Mesendoderm (in vitro differentiated cells): ENCODE measurements around the gene TRABD2B.

Experiments used
- DNase-seq: peaks from one replicate; pipeline ENCODE4 v3.0.0; 2013
- H2AK5ac ChIP-seq: 2 replicates; pipeline ENCODE4 v1.6.1; 2013; ENCODE audit warnings: low read length, inconsistent platforms
- H2BK120ac ChIP-seq: 2 replicates; pipeline ENCODE4 v1.6.1; 2013; ENCODE audit warnings: low read depth, mild to moderate bottlenecking, low read length, moderate library complexity, mixed read lengths
- H2BK15ac ChIP-seq: replicated peaks from 2 replicates; pipeline ENCODE4 v1.6.1; 2013; ENCODE audit warnings: low read depth, mild to moderate bottlenecking, moderate library complexity
- H2BK5ac ChIP-seq: 2 replicates; pipeline ENCODE4 v1.6.1; 2013; ENCODE audit warnings: low read length, inconsistent platforms
- H3K18ac ChIP-seq: 2 replicates; pipeline ENCODE4 v1.6.1; 2013; ENCODE audit warnings: mild to moderate bottlenecking, low read length, mixed read lengths
- H3K23ac ChIP-seq: one replicate; pipeline ENCODE4 v1.6.1; 2013; ENCODE audit warnings: low read length
- H3K27ac ChIP-seq: 2 replicates; pipeline ENCODE4 v1.5.1; 2013; ENCODE audit warnings: low read depth, mild to moderate bottlenecking, inconsistent platforms, low read length, moderate library complexity
- H3K27me3 ChIP-seq: 2 replicates; pipeline ENCODE4 v1.6.1; 2013; ENCODE audit warnings: low read length, control low read depth, mild to moderate bottlenecking, inconsistent platforms; ENCODE audit not compliant: insufficient read depth, poor library complexity
- H3K36me3 ChIP-seq: 2 replicates; pipeline ENCODE4 v1.6.1; 2013; ENCODE audit warnings: low read length, inconsistent platforms; ENCODE audit not compliant: control insufficient read depth, insufficient read depth
- H3K4ac ChIP-seq: one replicate; pipeline ENCODE4 v1.6.1; 2013; ENCODE audit warnings: low read depth, mild to moderate bottlenecking, low read length, moderate library complexity
- H3K4me1 ChIP-seq: 2 replicates; pipeline ENCODE4 v1.6.1; 2013; ENCODE audit warnings: low read depth, low read length, inconsistent platforms; ENCODE audit not compliant: control insufficient read depth
- H3K4me2 ChIP-seq: 2 replicates; pipeline ENCODE4 v1.6.1; 2013; ENCODE audit warnings: low read length
- H3K4me3 ChIP-seq: 2 replicates; pipeline ENCODE4 v1.5.1; 2013; ENCODE audit warnings: mild to moderate bottlenecking, low read length
- H3K56ac ChIP-seq: one replicate; pipeline ENCODE4 v1.6.1; 2013; ENCODE audit warnings: low read length
- H3K79me1 ChIP-seq: 2 replicates; pipeline ENCODE4 v1.6.1; 2013; ENCODE audit warnings: low read length, inconsistent platforms
- H3K79me2 ChIP-seq: 2 replicates; pipeline ENCODE4 v1.6.1; 2013; ENCODE audit warnings: mild to moderate bottlenecking, low read length; ENCODE audit not compliant: control insufficient read depth, insufficient read depth
- H3K9ac ChIP-seq: 2 replicates; pipeline ENCODE4 v1.6.1; 2013; ENCODE audit warnings: low read length, inconsistent platforms
- H4K5ac ChIP-seq: one replicate; pipeline ENCODE4 v1.6.1; 2013; ENCODE audit warnings: low read length
- H4K8ac ChIP-seq: one replicate; pipeline ENCODE4 v1.6.1; 2013; ENCODE audit warnings: low read depth, mild to moderate bottlenecking, control low read depth, low read length, moderate library complexity
- WGBS: extraction: QIAGEN DNeasy Blood & Tissue Kit; methylation state at CpG from one replicate; pipeline ENCODE4 v1.1.7; 2013; ENCODE audit warnings: low lambda C conversion rate, missing lambda C conversion rate; ENCODE audit not compliant: insufficient coverage; ENCODE audit errors: extremely low coverage; 5-methylcytosine and 5-hydroxymethylcytosine counted together

The TRABD2B gene

DNA sequence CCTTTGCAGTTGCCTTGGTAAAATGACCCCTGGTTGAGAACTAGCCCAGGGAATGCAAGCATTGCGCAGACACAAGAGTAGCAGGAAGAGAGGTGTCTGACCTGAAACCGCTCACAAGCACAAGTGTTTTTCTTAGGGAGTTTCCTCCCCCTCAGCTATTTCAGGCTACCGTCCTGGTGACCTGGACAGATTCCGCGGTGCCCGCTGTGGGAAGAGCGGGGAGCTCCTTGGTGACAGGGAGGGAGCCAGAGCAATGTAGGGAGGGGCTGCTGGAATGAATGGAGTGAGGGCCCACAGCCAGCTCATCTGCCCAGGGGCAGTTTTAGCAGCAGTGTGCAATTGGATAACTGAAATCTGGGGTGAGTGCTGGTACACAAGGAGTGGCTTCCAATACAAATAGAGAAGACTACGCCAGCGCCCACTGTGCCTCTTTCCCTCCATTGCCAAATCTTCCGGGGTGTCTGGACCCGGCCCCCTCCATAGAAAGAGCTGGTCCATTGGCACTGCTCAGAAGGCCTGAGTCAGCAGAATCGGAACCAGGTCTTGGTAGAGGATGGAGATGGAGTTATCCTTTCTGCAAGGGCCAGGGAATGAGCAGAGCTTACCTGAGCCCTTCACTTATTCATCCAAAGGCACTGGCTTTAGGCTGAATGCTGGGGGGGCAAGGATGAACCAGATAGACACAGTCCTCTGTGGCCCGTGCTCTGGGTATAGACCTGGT, 82.8 kb downstream of the TRABD2B start:
- Histone ChIP-seq H3K9ac (no peak overlapping the region), H4K8ac (no peak overlapping the region), H3K27me3 (no peaks in the 10 kb centered on the region), H2BK15ac (no peak overlapping the region), H3K79me2 (no peaks in the 10 kb centered on the region), H2BK5ac (no peak overlapping the region), H3K36me3 (no peaks in the 10 kb centered on the region), H4K5ac (no peak overlapping the region), H3K27ac (no peak overlapping the region), H3K4me3 (no peak overlapping the region), H2AK5ac (no peak overlapping the region), H3K4me1 (no peaks in the 10 kb centered on the region), H3K23ac (no peak overlapping the region), H3K56ac (no peak overlapping the region), H2BK120ac (no peak overlapping the region), H3K4ac (no peak overlapping the region), H3K18ac (no peak overlapping the region), H3K79me1 (no peaks in the 10 kb centered on the region), H3K4me2 (no peak overlapping the region)
- WGBS: no CpG with 5 or more reads among the region's 13 CpGs
- no peak for DNase-seq

DNA sequence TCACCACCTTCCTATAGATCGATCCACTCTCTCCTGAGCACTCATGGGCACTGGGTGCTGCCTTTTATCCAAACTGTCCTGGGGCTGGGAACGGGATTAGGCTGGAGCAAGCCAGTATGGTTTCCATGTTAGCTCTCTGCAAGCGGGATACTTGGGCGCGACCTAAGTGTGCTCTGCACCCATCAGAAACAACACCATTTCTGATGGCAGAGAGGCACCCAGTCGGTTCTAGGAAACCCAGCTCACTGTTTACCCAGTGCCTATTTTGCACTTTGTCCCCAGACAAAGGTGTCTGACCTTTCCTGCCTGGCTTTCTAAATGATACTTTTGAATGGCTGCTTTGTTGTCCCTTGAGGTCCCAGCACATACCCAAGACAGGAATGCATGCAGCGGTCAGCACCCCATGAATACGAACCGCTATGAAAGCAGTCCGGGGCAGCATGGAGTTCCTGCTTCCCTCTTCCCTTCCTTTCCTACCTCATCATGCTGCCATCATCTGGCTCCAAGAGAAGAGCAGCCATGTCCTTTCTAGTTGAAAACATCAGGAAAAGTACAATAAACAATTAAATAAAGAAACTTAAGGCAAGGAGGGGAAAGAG, 83.9 kb downstream of the TRABD2B start:
- H3K27me3 ChIP-seq: no peaks in the 10 kb centered on the region
- H3K4me1 ChIP-seq: no peaks in the 10 kb centered on the region
- H4K8ac ChIP-seq: no peak overlapping the region
- H3K56ac ChIP-seq: no peak overlapping the region
- no peak overlapping the region for H2AK5ac ChIP-seq
- DNase-seq: no peak
- no peak overlapping the region for H2BK5ac ChIP-seq
- no peak overlapping the region for H2BK120ac ChIP-seq
- no peak overlapping the region for H2BK15ac ChIP-seq
- WGBS: no CpG with 5 or more reads among the region's 10 CpGs
- no peak overlapping the region for H3K18ac ChIP-seq
- H3K4me2 ChIP-seq: no peak overlapping the region
- H3K79me2 ChIP-seq: no peaks in the 10 kb centered on the region
- no peak overlapping the region for H3K4me3 ChIP-seq
- H3K36me3 ChIP-seq: no peaks in the 10 kb centered on the region
- no peak overlapping the region for H3K9ac ChIP-seq
- no peak overlapping the region for H3K27ac ChIP-seq
- no peak overlapping the region for H3K4ac ChIP-seq
- H4K5ac ChIP-seq: no peak overlapping the region
- no peak overlapping the region for H3K23ac ChIP-seq
- H3K79me1 ChIP-seq: no peaks in the 10 kb centered on the region

DNA sequence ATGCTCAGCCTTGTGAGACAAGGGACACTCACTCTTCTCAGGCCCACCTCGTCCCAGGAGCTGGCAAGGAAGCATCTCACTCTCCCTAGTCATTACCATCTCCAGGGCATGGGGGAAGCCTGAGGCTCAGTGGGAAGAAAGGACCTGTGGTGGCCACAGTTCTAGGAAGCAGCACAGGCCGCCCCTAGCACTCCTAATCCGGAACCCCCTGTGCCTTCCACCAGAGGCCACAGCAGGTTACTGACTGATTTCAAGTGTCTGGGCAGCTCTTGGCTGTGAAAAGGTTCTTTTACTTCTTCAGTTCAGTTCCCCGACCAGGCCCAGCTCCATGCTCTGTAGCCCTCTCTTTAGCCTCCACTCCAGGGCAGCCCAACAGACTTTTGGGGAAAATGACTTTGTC, 84.4 kb downstream of the TRABD2B start:
- Histone ChIP-seq H3K4me1 (no peaks in the 10 kb centered on the region), H2BK120ac (no peak overlapping the region), H3K79me1 (no peaks in the 10 kb centered on the region), H3K4me2 (no peak overlapping the region), H2AK5ac (no peak overlapping the region), H2BK15ac (no peak overlapping the region), H3K23ac (no peak overlapping the region), H4K8ac (no peak overlapping the region), H3K56ac (no peak overlapping the region), H3K4ac (no peak overlapping the region), H2BK5ac (no peak overlapping the region), H3K4me3 (no peak overlapping the region), H3K36me3 (no peaks in the 10 kb centered on the region), H3K27me3 (no peaks in the 10 kb centered on the region), H4K5ac (no peak overlapping the region), H3K9ac (no peak overlapping the region), H3K27ac (no peak overlapping the region), H3K18ac (no peak overlapping the region), H3K79me2 (no peaks in the 10 kb centered on the region)
- no peak for DNase-seq
- WGBS: no CpG with 5 or more reads among the region's 4 CpGs

DNA sequence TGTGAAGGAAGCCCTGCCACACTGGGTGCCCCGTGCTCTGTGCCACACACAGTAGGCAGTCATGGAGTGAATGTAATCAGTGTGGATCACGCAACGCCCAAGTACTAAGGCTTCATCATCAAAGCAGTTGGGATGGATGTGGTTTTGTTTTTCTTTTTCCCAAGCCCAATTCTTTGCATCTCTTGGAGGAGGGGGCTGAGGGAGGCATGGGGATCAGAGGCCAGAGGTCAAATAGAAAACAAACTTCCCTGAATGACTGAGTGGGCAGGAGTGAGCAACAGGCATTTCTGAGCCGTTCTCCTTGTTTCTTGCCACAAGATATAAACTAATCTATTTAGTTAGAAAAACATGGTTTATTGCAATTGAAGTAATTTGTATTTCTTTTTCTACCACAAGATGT, 85.3 kb downstream of the TRABD2B start:
- Histone ChIP-seq H2AK5ac (no peak overlapping the region), H3K79me1 (no peaks in the 10 kb centered on the region), H3K9ac (no peak overlapping the region), H3K27ac (no peak overlapping the region), H3K4ac (no peak overlapping the region), H3K56ac (no peak overlapping the region), H4K8ac (no peak overlapping the region), H3K18ac (no peak overlapping the region), H2BK15ac (no peak overlapping the region), H3K4me2 (no peak overlapping the region), H4K5ac (no peak overlapping the region), H3K27me3 (no peaks in the 10 kb centered on the region), H3K4me1 (no peaks in the 10 kb centered on the region), H3K79me2 (no peaks in the 10 kb centered on the region), H3K23ac (no peak overlapping the region), H3K36me3 (no peaks in the 10 kb centered on the region), H3K4me3 (no peak overlapping the region), H2BK120ac (no peak overlapping the region), H2BK5ac (no peak overlapping the region)
- DNase-seq: no peak
- no CpG with 5 or more reads among the region's 4 CpGs for WGBS

DNA sequence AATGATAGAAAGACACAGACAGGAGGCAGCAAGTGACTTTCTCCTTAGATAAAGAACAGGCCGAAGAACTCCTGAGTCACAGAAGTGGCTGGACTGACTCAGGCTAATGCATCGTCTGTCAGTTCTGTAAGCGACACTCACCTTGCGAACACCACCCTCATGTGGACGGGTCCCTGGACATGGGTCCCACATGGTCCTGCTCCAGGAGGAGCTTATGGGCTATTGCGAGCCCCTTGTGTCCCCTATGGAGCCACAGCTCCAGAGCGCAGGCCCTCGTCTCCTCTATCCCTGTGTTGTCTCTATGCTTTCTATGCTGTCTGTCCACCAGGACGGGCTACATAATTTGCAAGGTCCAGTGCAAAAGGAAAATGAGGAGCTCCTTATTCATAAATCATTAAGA, 85.8 kb downstream of the TRABD2B start:
- Histone ChIP-seq H2BK15ac (no peak overlapping the region), H3K79me1 (no peaks in the 10 kb centered on the region), H3K36me3 (no peaks in the 10 kb centered on the region), H3K4me2 (no peak overlapping the region), H3K79me2 (no peaks in the 10 kb centered on the region), H2BK5ac (no peak overlapping the region), H2AK5ac (no peak overlapping the region), H4K8ac (no peak overlapping the region), H3K4me3 (no peak overlapping the region), H3K27me3 (no peaks in the 10 kb centered on the region), H3K27ac (no peak overlapping the region), H2BK120ac (no peak overlapping the region), H3K18ac (no peak overlapping the region), H3K9ac (no peak overlapping the region), H3K23ac (no peak overlapping the region), H3K4ac (no peak overlapping the region), H4K5ac (no peak overlapping the region), H3K4me1 (no peaks in the 10 kb centered on the region), H3K56ac (no peak overlapping the region)
- no CpG with 5 or more reads among the region's 9 CpGs for WGBS
- DNase-seq: no peak

DNA sequence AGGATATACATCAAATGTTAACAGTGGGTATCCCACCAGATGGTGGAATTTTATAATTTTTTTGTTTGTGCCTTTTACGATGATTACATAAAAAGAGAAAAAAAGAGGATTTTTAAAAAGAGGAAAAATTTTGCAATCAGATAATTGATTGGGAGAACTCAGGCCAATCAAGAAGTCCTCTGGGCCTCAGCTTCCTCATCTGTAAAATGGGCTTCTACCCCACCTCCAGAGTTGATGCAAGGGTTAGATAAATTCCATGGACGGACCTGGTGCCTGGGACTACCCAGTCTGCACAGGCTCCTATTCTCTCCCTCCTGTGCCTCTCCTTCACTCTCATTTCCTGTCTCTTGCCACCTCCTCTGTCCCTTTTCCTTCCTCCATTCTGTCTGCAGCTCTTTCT, 88.9 kb downstream of the TRABD2B start:
- Histone ChIP-seq H2BK5ac (no peak overlapping the region), H3K36me3 (no peaks in the 10 kb centered on the region), H3K27ac (no peak overlapping the region), H3K27me3 (no peaks in the 10 kb centered on the region), H2AK5ac (no peak overlapping the region), H2BK15ac (no peak overlapping the region), H3K4me3 (no peak overlapping the region), H3K9ac (no peak overlapping the region), H4K5ac (no peak overlapping the region), H4K8ac (no peak overlapping the region), H3K4me2 (no peak overlapping the region), H3K79me1 (no peaks in the 10 kb centered on the region), H3K18ac (no peak overlapping the region), H3K4ac (no peak overlapping the region), H3K4me1 (no peaks in the 10 kb centered on the region), H3K56ac (no peak overlapping the region), H3K79me2 (no peaks in the 10 kb centered on the region), H3K23ac (no peak overlapping the region), H2BK120ac (no peak overlapping the region)
- DNase-seq: no peak
- no CpG with 5 or more reads among the region's 2 CpGs for WGBS
